HG03095 (cell line): ENCODE measurements around the gene TADA2B.

Source experiments
- ATAC-seq: cut with Tn5 transposase; IDR thresholded peaks from one replicate; pipeline ENCODE4 v1.9.1; 2021; ENCODE audit warnings: moderate library complexity; ENCODE audit not compliant: unreplicated experiment

TADA2B gene

DNA sequence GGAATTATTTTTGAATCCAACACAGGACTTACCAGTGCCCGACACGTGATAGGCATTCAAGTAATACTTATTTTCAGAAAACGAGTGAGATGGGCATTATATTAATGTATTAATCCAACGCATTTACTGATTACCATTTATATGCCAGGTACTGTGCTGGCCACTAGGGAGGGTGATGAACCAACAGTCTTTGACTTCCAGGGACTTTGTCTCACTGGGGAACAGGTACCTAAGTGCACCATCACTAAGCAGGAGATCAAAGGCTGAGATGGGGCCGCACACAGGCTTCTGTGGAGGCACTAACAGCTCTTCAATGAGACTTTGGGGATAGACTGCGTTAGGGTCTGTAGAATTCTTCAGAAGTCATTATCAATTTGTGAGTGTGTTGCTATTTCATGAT lies 5.7 kb upstream of the TADA2B start:
- ATAC-seq = no peak

DNA sequence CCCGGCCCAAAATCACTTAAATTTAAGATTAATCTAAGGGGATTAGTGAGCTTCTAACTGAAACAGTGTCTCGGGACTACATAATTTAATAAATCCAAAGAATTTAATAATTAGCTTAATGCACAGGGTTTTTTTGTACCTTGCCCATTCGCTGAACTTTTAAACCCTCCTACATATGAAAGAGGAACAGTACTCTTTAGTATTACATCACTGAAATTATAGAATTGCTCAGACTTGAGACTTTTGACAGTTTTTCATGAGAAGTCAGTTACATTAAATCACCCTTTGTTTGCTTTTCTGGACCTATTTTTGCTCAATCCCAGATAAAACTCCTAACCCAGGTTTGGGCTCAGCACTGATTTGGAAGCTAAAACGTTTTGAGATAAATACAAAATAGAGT lies 2.4 kb upstream of the TADA2B start:
- ATAC-seq = no peak

DNA sequence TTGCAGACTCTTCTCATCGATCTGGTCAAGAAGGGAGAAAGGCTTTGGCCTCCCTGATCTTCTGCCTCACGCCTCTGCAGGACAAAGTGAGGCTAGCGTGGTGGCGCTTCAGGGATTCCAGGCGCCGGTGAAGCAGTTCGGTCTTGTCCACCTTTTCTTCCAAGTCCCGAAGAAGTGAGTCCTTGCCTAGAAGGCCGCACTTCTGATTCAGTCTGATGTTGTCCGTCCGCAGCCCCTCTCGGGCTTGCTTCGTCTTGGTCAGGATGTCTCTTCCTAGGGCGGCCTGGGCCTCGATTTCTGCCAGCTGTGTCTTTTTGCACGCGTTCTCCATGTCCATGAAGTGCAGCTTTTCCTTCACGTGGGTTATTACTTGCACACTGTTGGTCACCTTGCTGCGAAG lies 1.9 kb upstream of the TADA2B start:
- no peak for ATAC-seq

GRCh38 chr4:7041801-7042502 lies 1.2 kb upstream of the TADA2B start:
- ATAC-seq = peak; percentile 1

DNA sequence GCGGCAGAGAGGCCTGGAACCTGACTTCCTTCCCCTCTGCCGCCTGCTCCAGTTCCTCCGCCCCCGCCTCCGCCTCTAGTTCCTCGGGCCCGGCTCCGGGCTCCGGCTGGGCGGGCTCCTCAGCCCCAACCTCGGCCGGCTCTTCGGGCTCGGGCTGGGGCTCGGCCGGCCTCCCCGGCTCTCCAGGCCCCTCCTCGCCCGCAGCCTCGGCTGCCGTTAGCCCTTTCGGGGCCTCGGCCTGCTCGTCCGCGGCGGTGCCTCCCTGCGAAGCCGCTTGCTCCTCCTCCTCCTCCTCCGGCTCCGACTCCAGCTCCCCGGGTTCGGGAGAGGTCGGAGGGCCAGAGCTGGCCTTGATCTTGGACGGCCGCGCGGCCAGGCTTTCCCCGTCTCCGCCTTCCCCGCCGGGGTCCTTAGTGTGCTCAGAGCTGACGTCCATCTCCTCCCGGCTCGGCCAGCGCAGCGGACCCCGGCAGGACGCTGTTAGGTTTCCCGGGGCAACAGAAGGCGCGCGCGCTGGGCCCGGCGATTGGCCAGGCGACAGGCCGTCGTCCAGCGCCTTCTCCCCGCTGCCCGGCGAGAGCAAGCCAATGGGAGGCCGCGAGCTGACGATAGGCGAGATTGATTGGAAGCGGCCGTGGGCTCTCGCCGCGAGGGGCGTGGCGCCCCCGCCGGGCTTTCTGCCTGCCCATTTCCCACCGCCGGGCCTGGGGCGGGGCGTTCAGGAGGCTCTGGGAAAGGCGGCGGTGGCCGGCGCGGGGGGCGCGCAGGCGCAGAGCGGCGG lies 479 bp upstream of the TADA2B start:
- peak; percentile 78 for ATAC-seq

- ATAC-seq = no peak
These were observed 1.2 kb downstream of the TADA2B start for GRCh38 chr4:7044137-7044930.

DNA sequence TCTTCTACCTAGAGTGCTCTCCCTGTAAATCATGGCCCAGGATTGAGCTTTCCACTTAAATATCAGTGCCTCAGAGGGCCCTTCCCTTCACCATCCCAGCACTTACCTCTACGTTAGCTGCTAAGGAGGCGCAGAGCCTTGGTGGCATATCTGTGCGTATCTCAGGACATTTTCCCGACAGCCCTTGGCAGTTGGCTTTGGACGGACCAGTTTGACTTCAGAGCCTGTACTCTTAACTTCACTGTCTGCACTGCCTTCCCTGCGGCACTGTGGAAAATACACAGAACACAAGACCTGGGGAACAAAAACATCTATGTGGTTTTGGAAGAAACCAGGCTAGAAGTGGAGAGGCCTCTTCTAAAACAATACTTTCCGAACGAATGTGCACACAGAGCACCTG lies 2.4 kb downstream of the TADA2B start:
- no peak for ATAC-seq

DNA sequence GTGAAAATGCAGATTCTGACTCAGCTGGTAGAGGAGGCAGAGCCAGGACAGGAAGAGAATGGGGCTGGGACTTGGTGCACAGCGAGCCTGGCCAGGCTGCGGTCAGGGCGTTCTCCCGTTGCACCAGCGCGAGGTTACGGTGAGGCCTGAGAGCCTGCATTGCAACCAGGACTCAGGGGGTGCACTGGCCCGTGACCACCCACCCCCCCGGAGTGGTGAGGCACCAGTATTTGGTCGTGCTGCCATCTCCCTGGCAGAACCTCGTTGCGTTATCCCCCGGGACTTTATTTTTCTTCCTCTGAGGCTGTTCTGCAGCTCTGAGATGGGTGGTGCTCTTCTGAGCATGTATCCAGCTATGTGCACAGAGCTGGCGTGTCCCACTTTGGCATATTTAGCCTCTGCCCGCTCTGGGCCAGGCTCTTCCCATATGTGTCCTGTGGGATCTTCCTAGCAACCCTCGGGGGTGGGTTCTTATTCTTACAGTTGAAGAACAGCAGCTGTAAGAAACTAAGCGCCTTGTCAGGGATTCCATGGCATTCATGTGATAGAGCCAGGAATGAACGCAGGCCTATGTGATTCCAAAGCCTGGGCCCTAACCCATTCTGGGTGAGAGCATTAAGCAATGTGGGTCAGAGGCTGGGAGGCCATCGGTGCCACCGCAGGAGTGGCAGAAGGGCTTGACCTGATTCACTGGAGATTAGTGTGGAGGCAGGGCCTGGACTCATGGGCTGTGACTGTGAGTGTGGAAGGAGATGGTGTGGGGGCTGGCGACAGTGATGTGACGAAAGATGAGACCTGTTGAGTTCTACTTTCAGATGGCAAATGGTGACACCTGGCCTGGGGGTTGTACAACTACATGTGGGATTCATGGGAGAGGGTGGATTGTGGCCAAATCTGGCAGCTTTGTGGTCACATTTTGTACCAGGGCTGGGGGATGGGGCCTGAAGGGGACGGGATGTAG lies 3.1 kb downstream of the TADA2B start:
- no peak for ATAC-seq

GRCh38 chr4:7046971-7047370 lies 3.8 kb downstream of the TADA2B start:
- ATAC-seq = no peak

DNA sequence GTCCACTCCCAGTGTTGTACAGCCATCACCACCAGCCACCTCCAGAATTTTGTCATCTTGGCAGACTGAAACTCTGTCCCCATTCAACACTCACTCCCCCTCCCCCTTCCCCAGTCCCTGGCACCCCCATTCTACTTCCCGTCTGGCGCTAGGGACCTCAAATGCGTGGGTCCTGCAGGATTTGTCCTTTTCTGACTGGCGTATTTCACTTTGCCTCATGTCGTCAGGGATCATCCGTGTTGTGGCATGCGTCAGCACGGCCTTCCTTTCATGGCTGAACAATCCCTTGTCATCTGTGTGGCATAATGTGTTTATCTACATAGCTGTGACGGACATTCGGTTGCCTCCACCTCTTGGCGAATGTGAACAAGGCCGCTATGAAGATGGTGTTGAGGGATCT lies 5.5 kb downstream of the TADA2B start:
- no peak for ATAC-seq

GRCh38 chr4:7049295-7049694 lies 6.1 kb downstream of the TADA2B start:
- ATAC-seq = no peak

DNA sequence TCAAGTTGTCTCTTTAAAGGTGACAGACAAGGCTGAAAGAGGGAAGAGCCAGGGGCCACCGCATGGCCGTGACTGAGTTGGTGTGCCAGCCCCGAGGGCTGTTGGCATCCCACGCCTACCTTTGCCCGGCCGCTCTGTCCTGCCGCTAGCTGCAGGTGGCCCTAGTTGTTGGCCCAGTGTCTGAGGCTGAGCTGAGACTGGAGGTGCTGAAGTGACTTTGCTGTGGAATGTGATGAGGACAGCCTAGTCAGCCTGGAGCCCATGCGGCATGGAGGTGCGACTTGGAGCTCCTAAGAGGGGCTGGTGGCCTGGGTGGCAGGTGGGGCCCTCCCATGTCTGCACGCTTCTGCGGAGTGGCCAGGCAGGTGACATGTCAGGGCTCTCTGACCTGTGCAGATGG lies 6.6 kb downstream of the TADA2B start:
- no peak for ATAC-seq

- no peak for ATAC-seq
These were observed 7.4 kb downstream of the TADA2B start for GRCh38 chr4:7050481-7051143.

- no peak for ATAC-seq
These were observed 7.9 kb downstream of the TADA2B start for GRCh38 chr4:7051144-7051495.

DNA sequence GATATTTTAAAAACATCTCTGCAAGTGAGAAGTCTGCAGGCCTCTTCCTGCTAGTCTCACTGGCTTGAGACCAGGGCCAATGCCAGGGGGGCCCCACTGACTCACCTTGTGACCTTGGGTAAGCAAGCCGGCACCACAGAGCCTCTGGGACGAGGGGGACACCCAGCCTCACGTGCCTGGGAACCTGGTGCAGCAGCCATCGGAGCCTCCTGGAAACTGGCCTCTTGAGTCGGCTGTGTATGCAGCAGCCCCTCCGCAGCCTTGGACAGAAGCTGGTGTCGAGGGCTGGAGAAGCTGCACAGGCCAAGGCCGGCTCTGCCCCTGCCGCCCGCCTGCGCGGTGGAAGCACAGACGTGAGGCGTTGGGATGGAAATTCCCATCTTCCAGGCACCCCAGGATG lies 8.7 kb downstream of the TADA2B start:
- ATAC-seq = no peak

DNA sequence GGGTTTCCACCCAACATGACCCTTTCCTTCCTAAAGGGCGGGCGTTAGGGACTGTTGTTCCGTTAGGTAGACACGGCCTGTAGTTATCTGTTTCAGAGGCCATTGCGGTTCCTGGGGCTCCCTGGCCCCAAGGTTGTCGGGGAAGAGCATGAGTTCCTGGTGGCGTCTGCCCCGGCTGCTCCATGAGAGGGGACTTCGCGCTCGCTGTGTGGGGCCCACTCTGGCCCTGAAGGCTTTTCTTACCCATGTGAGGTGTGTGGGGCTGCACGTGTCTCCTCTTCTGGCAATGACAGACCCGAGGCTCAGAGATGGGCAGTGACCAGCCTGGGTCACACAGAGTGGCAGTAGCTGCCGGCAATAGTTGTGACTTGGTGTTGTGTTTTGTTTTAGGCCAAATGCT lies 9.1 kb downstream of the TADA2B start:
- ATAC-seq = no peak

GRCh38 chr4:7052923-7053715 lies 9.9 kb downstream of the TADA2B start:
- ATAC-seq = no peak

DNA sequence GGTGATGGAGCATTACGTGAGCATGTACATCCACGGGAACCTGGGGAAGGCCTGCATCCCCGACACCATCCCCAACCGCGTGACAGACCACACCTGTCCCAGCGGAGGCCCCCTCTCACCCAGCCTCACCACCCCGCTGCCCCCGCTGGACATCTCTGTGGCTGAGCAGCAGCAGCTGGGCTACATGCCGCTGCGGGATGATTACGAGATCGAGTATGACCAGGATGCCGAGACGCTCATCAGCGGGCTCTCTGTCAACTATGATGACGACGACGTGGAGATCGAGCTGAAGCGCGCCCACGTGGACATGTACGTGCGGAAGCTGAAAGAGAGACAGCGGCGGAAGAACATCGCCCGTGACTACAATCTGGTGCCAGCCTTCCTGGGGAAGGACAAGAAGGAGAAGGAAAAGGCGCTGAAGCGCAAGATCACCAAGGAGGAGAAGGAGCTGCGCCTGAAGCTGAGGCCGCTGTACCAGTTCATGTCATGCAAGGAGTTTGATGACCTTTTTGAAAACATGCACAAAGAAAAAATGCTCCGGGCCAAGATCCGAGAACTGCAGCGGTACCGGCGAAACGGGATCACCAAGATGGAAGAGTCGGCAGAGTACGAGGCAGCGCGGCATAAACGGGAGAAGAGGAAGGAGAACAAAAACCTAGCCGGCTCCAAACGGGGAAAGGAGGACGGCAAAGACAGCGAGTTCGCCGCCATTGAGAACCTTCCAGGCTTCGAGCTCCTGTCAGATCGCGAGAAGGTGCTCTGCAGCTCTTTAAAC lies 11.1 kb downstream of the TADA2B start:
- no peak for ATAC-seq
